IgD-negative memory B cell (primary cell): ENCODE measurements around the gene ANAPC2. TPM values are rescaled to one million over a fixed set of nuclear protein-coding genes. Genes with fewer than 3 reads are reported as not detected.

Source experiments
- H3K27ac Mint-ChIP-seq, 3 donors: one replicate each; pipeline ENCODE4 v1.8.0; 2020 to 2022; ENCODE audit warnings: mild to moderate bottlenecking in 3 of 3, mixed read lengths in 3 of 3, moderate library complexity in 1 of 3
- H3K27me3 Mint-ChIP-seq: one replicate; pipeline ENCODE4 v1.8.0; 2021; ENCODE audit warnings: mixed read lengths
- H3K36me3 Mint-ChIP-seq: one replicate; pipeline ENCODE4 v1.8.0; 2020; ENCODE audit warnings: mild to moderate bottlenecking, mixed read lengths
- H3K4me1 Mint-ChIP-seq, 3 donors: one replicate each; pipeline ENCODE4 v1.8.0; 2020 to 2022; ENCODE audit warnings: mixed read lengths in 3 of 3, mild to moderate bottlenecking in 1 of 3
- H3K4me3 Mint-ChIP-seq, 4 donors: one replicate each; pipeline ENCODE4 v1.8.0; 2020 to 2022; ENCODE audit warnings: mild to moderate bottlenecking in 4 of 4, mixed read lengths in 4 of 4, moderate library complexity in 3 of 4
- H3K9me3 Mint-ChIP-seq, 3 donors: one replicate each; pipeline ENCODE4 v1.8.0; 2020 to 2021; ENCODE audit warnings: mixed read lengths in 3 of 3, mild to moderate bottlenecking in 1 of 3
- polyA plus RNA-seq: library from polyadenylated mRNA; unstranded; fragments of 300-500 nt; fragmentation: Illumina TruSeq; gene quantifications from one replicate; pipeline ENCODE4 v1.2.3, GENCODE V29; 2021

Gene ANAPC2
- polyA plus RNA-seq, 1 donor from 2014 or later = 6.2 TPM

DNA sequence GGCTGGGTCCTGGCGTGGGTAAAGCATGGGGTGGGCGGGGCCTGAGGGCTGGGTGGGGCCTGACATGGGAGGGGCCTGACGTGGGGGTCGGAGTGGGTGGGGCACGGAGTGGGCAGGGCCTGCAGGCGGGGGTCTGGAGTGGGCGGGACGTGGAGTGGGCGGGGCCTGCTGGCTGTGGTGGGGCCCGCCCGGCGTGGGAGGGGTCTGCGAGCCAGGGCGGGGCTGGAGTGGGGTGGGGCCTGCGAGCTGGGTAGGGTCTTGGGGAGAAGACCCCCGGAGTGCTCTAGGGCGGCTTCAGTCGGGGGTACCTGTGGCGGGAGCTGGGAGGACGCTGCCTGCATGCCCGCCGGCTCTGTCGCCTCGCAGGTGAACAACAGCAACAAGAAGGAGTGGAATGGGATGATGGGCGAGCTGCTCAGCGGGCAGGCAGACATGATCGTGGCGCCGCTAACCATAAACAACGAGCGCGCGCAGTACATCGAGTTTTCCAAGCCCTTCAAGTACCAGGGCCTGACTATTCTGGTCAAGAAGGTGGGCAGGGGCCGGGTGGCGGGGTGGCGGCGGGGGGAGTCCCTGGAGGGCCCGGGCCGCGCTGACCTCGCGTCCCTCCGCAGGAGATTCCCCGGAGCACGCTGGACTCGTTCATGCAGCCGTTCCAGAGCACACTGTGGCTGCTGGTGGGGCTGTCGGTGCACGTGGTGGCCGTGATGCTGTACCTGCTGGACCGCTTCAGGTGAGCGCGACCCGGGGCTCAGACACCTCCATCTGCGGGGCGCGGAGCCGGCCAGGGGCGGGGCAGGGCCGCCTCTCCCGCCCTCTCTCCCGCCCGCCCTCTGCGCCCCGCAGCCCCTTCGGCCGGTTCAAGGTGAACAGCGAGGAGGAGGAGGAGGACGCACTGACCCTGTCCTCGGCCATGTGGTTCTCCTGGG is 26.5 kb downstream of the ANAPC2 start:
- peaks cover 46% of the 10 kb centered on the region for H3K27me3 Mint-ChIP-seq
- no peaks in the 10 kb centered on the region for H3K9me3 Mint-ChIP-seq
- peaks cover 0 to 15% (median 10%) of the 10 kb centered on the region in 3 donors for H3K4me1 Mint-ChIP-seq
- H3K36me3 Mint-ChIP-seq = peaks cover 2% of the 10 kb centered on the region
- no peak overlapping the region for H3K27ac Mint-ChIP-seq
- H3K4me3 Mint-ChIP-seq = no peak overlapping the region

- Mint-ChIP-seq H3K4me3 (peak overlapping the region in 2 of 4 donors; percentile 23 to 65), H3K27ac (peak overlapping the region in 1 of 3 donors; percentile 51), H3K36me3 (peaks cover 2% of the 10 kb centered on the region), H3K27me3 (peaks cover 46% of the 10 kb centered on the region), H3K9me3 (no peaks in the 10 kb centered on the region), H3K4me1 (peaks cover 0 to 15% (median 10%) of the 10 kb centered on the region in 3 donors)
Observed at GRCh38 chr9:137160716-137161557, 27.4 kb downstream of the ANAPC2 start.

- peaks cover 44% of the 10 kb centered on the region for H3K27me3 Mint-ChIP-seq
Observed at GRCh38 chr9:137160054-137160425, 28.3 kb downstream of the ANAPC2 start.

DNA sequence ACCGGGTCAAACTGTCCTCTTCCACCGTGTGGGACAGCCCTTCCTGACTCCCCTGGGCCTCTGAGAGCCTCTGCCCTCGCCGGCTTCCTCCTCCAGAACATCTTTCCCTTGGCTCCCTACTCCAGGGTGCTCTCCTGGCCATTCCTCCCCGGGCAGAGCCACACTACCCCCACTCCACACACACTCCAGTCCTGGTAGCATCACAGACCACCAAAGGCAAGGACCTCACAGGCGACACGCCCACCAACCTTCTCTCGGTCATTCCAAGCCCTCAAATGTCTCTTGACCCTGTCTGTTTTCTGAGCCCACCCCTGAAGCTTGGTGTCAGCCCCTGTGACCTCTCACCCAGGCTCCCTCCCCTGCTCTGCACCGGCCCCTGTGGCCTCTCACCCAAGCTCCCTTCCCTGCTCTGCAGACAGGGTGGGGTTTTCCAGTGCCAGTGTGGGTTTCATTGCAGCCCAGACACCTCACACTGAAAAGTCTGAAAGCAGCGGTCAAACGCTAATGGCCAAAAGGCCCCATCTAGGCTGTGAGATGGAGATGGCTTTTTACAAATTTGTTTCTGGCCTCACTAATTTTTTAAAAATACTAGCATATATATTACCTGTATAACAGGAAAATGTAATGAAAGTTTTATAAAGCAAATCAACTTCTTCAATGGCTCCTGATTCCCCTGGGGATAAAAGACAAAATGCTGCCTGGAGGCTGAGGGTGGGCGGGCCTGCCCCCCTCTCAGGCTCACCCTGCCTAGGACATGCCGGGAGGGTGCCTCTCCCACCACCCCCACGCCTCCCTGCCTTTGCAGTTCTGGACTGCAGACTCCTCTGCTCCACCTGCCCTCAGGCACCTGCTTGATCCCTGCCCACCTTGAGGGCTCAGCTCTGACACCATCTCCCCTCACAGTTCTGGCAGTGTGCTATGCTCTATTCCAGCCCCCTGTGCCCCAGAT is 29.0 kb downstream of the ANAPC2 start:
- Mint-ChIP-seq H3K36me3 (peaks cover 2% of the 10 kb centered on the region), H3K4me3 (peak overlapping the region in 3 of 4 donors; percentile 39 to 72 (median 40)), H3K27ac (peak overlapping the region in 1 of 3 donors; percentile 51), H3K4me1 (peaks cover 0 to 15% (median 8%) of the 10 kb centered on the region in 3 donors), H3K27me3 (peaks cover 44% of the 10 kb centered on the region), H3K9me3 (no peaks in the 10 kb centered on the region)

More at GRCh38 chr9:137160054-137160425, 28.3 kb downstream of the ANAPC2 start:
- H3K4me1 Mint-ChIP-seq = peaks cover 0 to 15% (median 8%) of the 10 kb centered on the region in 3 donors
- H3K27ac Mint-ChIP-seq = peak overlapping the region in 1 of 3 donors; percentile 51
- H3K36me3 Mint-ChIP-seq = peaks cover 2% of the 10 kb centered on the region
- H3K4me3 Mint-ChIP-seq = peak overlapping the region in 1 of 4 donors; percentile 40
- H3K9me3 Mint-ChIP-seq = no peaks in the 10 kb centered on the region

GRCh38 chr9:137158625-137159024 is 29.7 kb downstream of the ANAPC2 start:
- Mint-ChIP-seq H3K27me3 (peaks cover 44% of the 10 kb centered on the region), H3K4me1 (peaks cover 0 to 15% (median 8%) of the 10 kb centered on the region in 3 donors), H3K27ac (peak overlapping the region in 1 of 3 donors; percentile 56), H3K36me3 (peaks cover 2% of the 10 kb centered on the region), H3K4me3 (peak overlapping the region in 1 of 4 donors; percentile 16), H3K9me3 (no peaks in the 10 kb centered on the region)

DNA sequence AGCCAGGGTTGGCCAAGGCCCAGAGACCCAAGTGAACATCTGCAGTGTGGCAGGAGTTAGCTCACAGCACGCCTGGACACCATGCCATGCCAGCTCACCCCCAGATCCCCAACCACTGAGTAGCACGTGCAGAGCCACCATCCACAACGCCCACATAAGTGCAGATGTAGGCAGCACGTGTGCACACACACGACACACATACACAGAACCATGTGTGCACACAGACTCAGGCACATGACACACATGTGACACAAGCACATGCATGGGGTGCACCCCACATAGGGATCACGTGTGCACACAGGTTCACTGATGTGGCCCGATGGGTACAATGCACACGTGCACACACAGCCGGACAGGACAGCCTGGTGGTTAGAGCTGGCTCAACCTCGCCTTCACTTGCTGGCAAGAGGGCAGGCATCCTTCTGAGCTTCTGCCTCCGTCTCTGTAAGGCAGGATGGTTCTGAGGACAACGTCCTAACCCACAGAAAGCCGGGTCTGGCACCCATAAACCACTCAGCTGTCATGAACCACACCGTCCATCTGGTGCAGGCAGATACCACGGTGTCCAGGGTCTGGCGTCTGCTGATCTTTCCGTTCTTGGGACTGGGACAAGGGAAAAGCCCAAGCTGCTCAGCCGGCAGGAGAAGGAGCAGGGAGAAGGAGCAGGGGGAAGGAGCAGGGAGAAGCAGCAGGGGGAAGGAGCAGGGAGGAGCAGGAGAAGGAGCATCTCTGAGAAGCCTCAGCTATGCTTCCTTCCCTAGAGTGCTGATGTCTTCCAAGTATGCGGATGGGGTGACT is 30.5 kb downstream of the ANAPC2 start:
- peak overlapping the region in 2 of 4 donors; percentile 16 to 18 for H3K4me3 Mint-ChIP-seq
- peaks cover 38% of the 10 kb centered on the region for H3K27me3 Mint-ChIP-seq
- peak overlapping the region in 1 of 3 donors; percentile 56 for H3K27ac Mint-ChIP-seq
- no peaks in the 10 kb centered on the region for H3K9me3 Mint-ChIP-seq
- H3K36me3 Mint-ChIP-seq = peaks cover 2% of the 10 kb centered on the region
- peaks cover 0 to 15% (median 8%) of the 10 kb centered on the region in 3 donors for H3K4me1 Mint-ChIP-seq

- H3K27ac Mint-ChIP-seq = peak overlapping the region in 1 of 3 donors; percentile 63
- H3K4me1 Mint-ChIP-seq = peaks cover 0 to 14% (median 8%) of the 10 kb centered on the region in 3 donors
- H3K4me3 Mint-ChIP-seq = peak overlapping the region in 3 of 4 donors; percentile 33 to 70 (median 52)
- H3K9me3 Mint-ChIP-seq = no peaks in the 10 kb centered on the region
- H3K36me3 Mint-ChIP-seq = peaks cover 2% of the 10 kb centered on the region
- H3K27me3 Mint-ChIP-seq = peaks cover 37% of the 10 kb centered on the region
Observed at GRCh38 chr9:137156567-137157375, 31.6 kb downstream of the ANAPC2 start.

- Mint-ChIP-seq H3K27me3 (peaks cover 18% of the 10 kb centered on the region), H3K4me1 (peaks cover 0 to 3% (median under 1%) of the 10 kb centered on the region in 3 donors), H3K9me3 (no peaks in the 10 kb centered on the region), H3K27ac (no peak overlapping the region), H3K36me3 (peaks cover under 1% of the 10 kb centered on the region), H3K4me3 (no peak overlapping the region)
Observed at GRCh38 chr9:137152844-137153405, 35.4 kb downstream of the ANAPC2 start.

- Mint-ChIP-seq H3K9me3 (no peaks in the 10 kb centered on the region), H3K27me3 (peaks cover 10% of the 10 kb centered on the region), H3K36me3 (no peaks in the 10 kb centered on the region), H3K27ac (peak overlapping the region in 1 of 3 donors; percentile 96), H3K4me3 (peak overlapping the region in 2 of 4 donors; percentile 14 to 65), H3K4me1 (no peaks in the 10 kb centered on the region)
Observed at GRCh38 chr9:137150617-137151457, 37.5 kb downstream of the ANAPC2 start.

GRCh38 chr9:137149942-137150616 is 38.3 kb downstream of the ANAPC2 start:
- peaks cover 7% of the 10 kb centered on the region for H3K27me3 Mint-ChIP-seq
- peak overlapping the region in 1 of 3 donors; percentile 46 for H3K27ac Mint-ChIP-seq
- H3K4me3 Mint-ChIP-seq = no peak overlapping the region
- H3K4me1 Mint-ChIP-seq = no peaks in the 10 kb centered on the region
- H3K9me3 Mint-ChIP-seq = no peaks in the 10 kb centered on the region
- no peaks in the 10 kb centered on the region for H3K36me3 Mint-ChIP-seq

GRCh38 chr9:137149363-137149762 is 39.0 kb downstream of the ANAPC2 start:
- no peak overlapping the region for H3K4me3 Mint-ChIP-seq
- H3K9me3 Mint-ChIP-seq = no peaks in the 10 kb centered on the region
- peaks cover 7% of the 10 kb centered on the region for H3K27me3 Mint-ChIP-seq
- H3K27ac Mint-ChIP-seq = peak overlapping the region in 1 of 3 donors; percentile 35
- H3K4me1 Mint-ChIP-seq = no peaks in the 10 kb centered on the region
- no peaks in the 10 kb centered on the region for H3K36me3 Mint-ChIP-seq
